ENCODE data around the gene CACNA2D2. TPM values are rescaled to one million over a fixed set of nuclear protein-coding genes. Genes with fewer than 3 reads are reported as not detected.

The CACNA2D2 gene
- total RNA-seq, 1 experiment from 2014 or later, result 0.21 TPM

GRCh38 chr3:50337175-50337861 lies 166.1 kb downstream of the CACNA2D2 start:
- in situ Hi-C loops (cut with HindIII; ENCODE audit: low pct_unique_long_range_greater_than_20kb, low sequenced_read_pairs), result no loop called here

GRCh38 chr3:50336452-50337174 lies 166.8 kb downstream of the CACNA2D2 start:
- in situ Hi-C loops (cut with HindIII; ENCODE audit: low pct_unique_long_range_greater_than_20kb, low sequenced_read_pairs), result no loop called here
- DNase-seq (ENCODE audit: low read depth, low spot score), result no peak

More at GRCh38 chr3:50337175-50337861, 166.1 kb downstream of the CACNA2D2 start:
- DNase-seq (ENCODE audit: low read depth, low spot score), result peak; percentile 99

- DNase-seq (ENCODE audit: low read depth, low spot score), result no peak
- in situ Hi-C loops (cut with HindIII; ENCODE audit: low pct_unique_long_range_greater_than_20kb, low sequenced_read_pairs), result no loop called here
These were observed 168.9 kb downstream of the CACNA2D2 start for GRCh38 chr3:50334339-50335075.

GRCh38 chr3:50333744-50334328 lies 169.6 kb downstream of the CACNA2D2 start:
- in situ Hi-C loops (cut with HindIII; ENCODE audit: low pct_unique_long_range_greater_than_20kb, low sequenced_read_pairs), result no loop called here
- DNase-seq (ENCODE audit: low read depth, low spot score), result peak; percentile 58

GRCh38 chr3:50331364-50331907 lies 172.0 kb downstream of the CACNA2D2 start:
- DNase-seq (ENCODE audit: low read depth, low spot score), result no peak
- in situ Hi-C loops (cut with HindIII; ENCODE audit: low pct_unique_long_range_greater_than_20kb, low sequenced_read_pairs), result no loop called here

- in situ Hi-C loops (cut with HindIII; ENCODE audit: low pct_unique_long_range_greater_than_20kb, low sequenced_read_pairs), result no loop called here
- no peak for DNase-seq (ENCODE audit: low read depth, low spot score)
These were observed 173.1 kb downstream of the CACNA2D2 start for GRCh38 chr3:50330330-50330729.

GRCh38 chr3:50327943-50328691 lies 175.3 kb downstream of the CACNA2D2 start, which contains the start of gene TUSC2:
TUSC2 (minus strand) TSS chr3:50328223; CDS start chr3:50328099, 124 bp downstream.
- in situ Hi-C loops (cut with HindIII; ENCODE audit: low pct_unique_long_range_greater_than_20kb, low sequenced_read_pairs), result no loop called here
- DNase-seq (ENCODE audit: low read depth, low spot score), result peak; percentile 97

GRCh38 chr3:50327129-50327528 lies 176.3 kb downstream of the CACNA2D2 start:
- in situ Hi-C loops (cut with HindIII; ENCODE audit: low pct_unique_long_range_greater_than_20kb, low sequenced_read_pairs), result no loop called here
- DNase-seq (ENCODE audit: low read depth, low spot score), result no peak

- in situ Hi-C loops (cut with HindIII; ENCODE audit: low pct_unique_long_range_greater_than_20kb, low sequenced_read_pairs), result no loop called here
- DNase-seq (ENCODE audit: low read depth, low spot score), result no peak
These were observed 177.3 kb downstream of the CACNA2D2 start for GRCh38 chr3:50326182-50326541.

- in situ Hi-C loops (cut with HindIII; ENCODE audit: low pct_unique_long_range_greater_than_20kb, low sequenced_read_pairs), result no loop called here
- DNase-seq (ENCODE audit: low read depth, low spot score), result no peak
These were observed 177.8 kb downstream of the CACNA2D2 start for GRCh38 chr3:50325497-50326181.

- in situ Hi-C loops (cut with HindIII; ENCODE audit: low pct_unique_long_range_greater_than_20kb, low sequenced_read_pairs), result no loop called here
- no peak for DNase-seq (ENCODE audit: low read depth, low spot score)
These were observed 178.3 kb downstream of the CACNA2D2 start for GRCh38 chr3:50325113-50325480.

GRCh38 chr3:50324351-50325112 lies 178.9 kb downstream of the CACNA2D2 start:
- DNase-seq (ENCODE audit: low read depth, low spot score), result peak; percentile 82

GRCh38 chr3:50323614-50324199 lies 179.7 kb downstream of the CACNA2D2 start:
- in situ Hi-C loops (cut with HindIII; ENCODE audit: low pct_unique_long_range_greater_than_20kb, low sequenced_read_pairs), result no loop called here
- DNase-seq (ENCODE audit: low read depth, low spot score), result no peak

More at GRCh38 chr3:50324351-50325112, 178.9 kb downstream of the CACNA2D2 start:
- in situ Hi-C loops (cut with HindIII; ENCODE audit: low pct_unique_long_range_greater_than_20kb, low sequenced_read_pairs), result no loop called here

- no peak for DNase-seq (ENCODE audit: low read depth, low spot score)
- in situ Hi-C loops (cut with HindIII; ENCODE audit: low pct_unique_long_range_greater_than_20kb, low sequenced_read_pairs), result no loop called here
These were observed 180.3 kb downstream of the CACNA2D2 start for GRCh38 chr3:50323092-50323600.

- in situ Hi-C loops (cut with HindIII; ENCODE audit: low pct_unique_long_range_greater_than_20kb, low sequenced_read_pairs), result no loop called here
- DNase-seq (ENCODE audit: low read depth, low spot score), result no peak
These were observed 180.9 kb downstream of the CACNA2D2 start, which contains the start of gene HYAL2 for GRCh38 chr3:50322386-50323091. HYAL2 (minus strand) TSS chr3:50322745; CDS start chr3:50320489, 2,256 bp downstream.
